H1 (cell line): ENCODE results near the gene DHDH.

ENCODE experiments used
- BRCA1 ChIP-seq: IDR thresholded peaks from 2 replicates; pipeline ENCODE4 v1.6.1; 2012; ENCODE audit warnings: low read depth, low read length, improper control_type of control experiment
- CTCF ChIP-seq, 3 experiments: IDR thresholded peaks; 1 replicate in 2 of 3; 2 replicates in 1 of 3; pipeline versions ENCODE4 v1.5.1 to v1.6.1; 2011; ENCODE audit warnings: low read length in 3 of 3, mild to moderate bottlenecking in 3 of 3, inconsistent platforms in 2 of 3, low read depth in 1 of 3, moderate library complexity in 1 of 3; ENCODE audit not compliant: insufficient read depth in 1 of 3; ENCODE audit errors: control extremely low read depth in 1 of 3
- EZH2 ChIP-seq: fragments of 200-600 bp; sonication (generic); IDR thresholded peaks from 2 replicates; pipeline ENCODE4 v1.7.1; 2012; ENCODE audit warnings: low read depth, mild to moderate bottlenecking, moderate library complexity, low read length, inconsistent platforms; ENCODE audit not compliant: severe bottlenecking
- POLR2A ChIP-seq, 2 experiments: IDR thresholded peaks; 1 replicate in 1 of 2; 2 replicates in 1 of 2; pipeline ENCODE4 v1.6.1; 2011; ENCODE audit warnings: low read depth in 2 of 2, low read length in 2 of 2, mild to moderate bottlenecking in 2 of 2; ENCODE audit errors: control extremely low read depth in 1 of 2
- RAD21 ChIP-seq, 2 experiments: IDR thresholded peaks in 1 of 2; conservative IDR thresholded peaks in 1 of 2; 2 replicates each; pipeline ENCODE4 v1.6.1; 2011; ENCODE audit warnings: low read depth in 2 of 2, low read length in 2 of 2, improper control_type of control experiment in 1 of 2, inconsistent platforms in 1 of 2, mild to moderate bottlenecking in 1 of 2, moderate library complexity in 1 of 2
- RBBP5 ChIP-seq: IDR thresholded peaks from 2 replicates; pipeline ENCODE4 v1.7.1; 2012; ENCODE audit warnings: low read depth, mild to moderate bottlenecking, inconsistent platforms, low read length, moderate library complexity, borderline replicate concordance
- SIN3A ChIP-seq, 2 experiments: IDR thresholded peaks in 1 of 2; conservative IDR thresholded peaks in 1 of 2; 2 replicates each; pipeline ENCODE4 v1.6.1; 2011 to 2012; ENCODE audit warnings: low read length in 2 of 2, improper control_type of control experiment in 1 of 2, low read depth in 1 of 2, mild to moderate bottlenecking in 1 of 2
- SP1 ChIP-seq: IDR thresholded peaks from 2 replicates; pipeline ENCODE4 v1.6.1; 2011; ENCODE audit warnings: low read depth, low read length
- TCF12 ChIP-seq: IDR thresholded peaks from 2 replicates; pipeline ENCODE4 v1.6.1; 2011; ENCODE audit warnings: low read depth, mild to moderate bottlenecking, low read length
- YY1 ChIP-seq: IDR thresholded peaks from 2 replicates; pipeline ENCODE4 v1.6.1; 2011; ENCODE audit warnings: low read depth, mild to moderate bottlenecking, low read length
- ZNF274 ChIP-seq: IDR thresholded peaks from 2 replicates; pipeline ENCODE4 v1.7.0; 2012; ENCODE audit warnings: low read length, borderline replicate concordance; ENCODE audit errors: extremely low read depth

- TF ChIP-seq SIN3A (conservative IDR thresholded peaks at IDR 0.05 in 1 of 2, IDR thresholded peaks at IDR 0.05 in 1 of 2; ENCODE audit: low read depth in 1 of 2, low read length in 2 of 2) = no peak
- TF ChIP-seq CTCF (IDR thresholded peaks at IDR 0.05; ENCODE audit: control extremely low read depth in 1 of 3, insufficient read depth in 1 of 3, low read depth in 1 of 3, low read length in 3 of 3) = no peak
- no peak for TF ChIP-seq YY1
- no peak for TF ChIP-seq SP1
- TF ChIP-seq TCF12 = no peak
- TF ChIP-seq RBBP5 = no peak
- no peak for TF ChIP-seq EZH2
- TF ChIP-seq RAD21 (IDR thresholded peaks at IDR 0.05 in 1 of 2, conservative IDR thresholded peaks at IDR 0.05 in 1 of 2; ENCODE audit: low read depth in 2 of 2, low read length in 2 of 2) = no peak
- no peak for TF ChIP-seq ZNF274
- no peak for TF ChIP-seq BRCA1
- TF ChIP-seq POLR2A (IDR thresholded peaks at IDR 0.05; ENCODE audit: control extremely low read depth in 1 of 2, low read depth in 2 of 2, low read length in 2 of 2) = no peak
Measured at GRCh38 chr19:48920949-48921348, 12.6 kb upstream of the DHDH start.
